HG02840 (cell line): Measurements from ENCODE around the gene PGBD5.

Experiments used
- ATAC-seq: cut with Tn5 transposase; IDR thresholded peaks from one replicate; pipeline ENCODE4 v1.9.1; 2021; ENCODE audit warnings: mild to moderate bottlenecking, moderate library complexity, moderate number of reproducible peaks; ENCODE audit not compliant: unreplicated experiment, low FRiP score

Gene PGBD5

DNA sequence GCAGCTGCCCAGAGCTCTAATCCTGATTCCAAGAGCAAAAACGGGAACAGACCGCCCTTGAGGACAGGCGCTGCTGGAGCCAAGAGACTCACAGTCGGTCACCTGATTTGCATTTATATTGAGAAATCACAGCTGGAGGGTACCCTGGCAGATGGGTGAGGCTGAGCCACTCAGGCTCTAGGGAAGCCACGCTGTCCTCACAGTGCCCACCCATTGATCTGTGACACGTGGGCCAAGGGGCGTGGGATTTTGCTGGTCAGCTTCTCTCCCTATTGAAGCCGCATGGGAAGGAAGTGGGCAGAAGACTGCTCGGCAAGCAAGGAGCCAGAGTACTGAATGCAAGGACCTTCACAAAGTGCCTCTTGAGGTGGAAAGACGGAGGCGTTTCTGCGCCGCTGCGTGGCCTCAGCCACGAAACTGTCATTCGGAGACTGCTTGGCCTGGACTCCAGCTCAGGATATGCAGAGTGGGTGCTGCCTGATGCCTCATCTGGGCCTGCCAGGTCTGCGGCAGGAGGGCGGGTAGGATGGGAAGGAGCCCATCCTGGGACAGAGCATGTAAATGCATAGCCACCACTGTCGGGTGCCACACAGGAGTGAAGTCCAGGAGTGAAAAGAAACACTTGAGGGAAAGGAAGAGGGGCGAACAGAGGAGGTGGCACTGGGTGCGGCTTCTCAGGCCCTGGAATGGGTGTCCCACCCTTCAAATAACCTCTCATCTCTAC lies 139.8 kb downstream of the PGBD5 start:
- ATAC-seq, result no peak

DNA sequence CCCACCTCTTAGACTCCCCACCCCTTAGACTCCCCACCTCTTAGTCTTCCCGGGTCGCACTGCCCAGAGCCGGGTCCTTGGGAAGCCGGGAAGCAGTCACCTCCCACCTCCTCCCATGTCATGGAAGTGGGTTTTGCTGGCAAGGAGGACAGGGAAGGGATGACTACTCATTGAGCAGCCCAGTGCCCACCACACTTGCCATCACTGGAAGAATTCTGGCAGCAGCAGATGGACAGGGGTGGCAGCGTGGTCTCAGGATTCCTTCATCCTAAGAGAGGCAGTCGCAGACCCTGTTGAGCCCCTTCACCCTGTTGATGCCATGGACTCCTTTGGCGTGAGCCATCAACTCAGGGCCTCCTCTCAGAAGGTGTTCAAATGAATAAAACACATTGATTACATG lies 140.8 kb downstream of the PGBD5 start:
- no peak for ATAC-seq

DNA sequence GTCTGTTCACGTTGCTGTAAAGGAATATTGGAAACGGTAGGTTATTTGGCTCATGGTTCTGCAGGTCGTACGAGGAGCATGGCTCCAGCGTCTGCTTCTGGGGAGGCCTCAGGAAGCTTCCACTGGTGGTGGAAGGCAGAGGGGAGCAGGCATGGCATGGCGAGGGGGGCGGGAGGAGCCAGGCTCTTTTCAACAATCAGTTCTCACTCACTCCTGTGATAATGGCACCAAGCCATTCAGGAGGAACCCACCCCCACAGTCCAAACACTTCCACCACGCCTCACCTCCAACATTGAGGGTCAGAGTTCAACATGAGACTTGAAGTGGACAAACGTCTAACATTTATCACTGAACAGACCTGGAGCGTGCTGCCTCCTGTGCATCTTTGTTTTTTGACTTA lies 141.2 kb downstream of the PGBD5 start:
- ATAC-seq, result no peak

GRCh38 chr1:230283678-230284077 lies 142.5 kb downstream of the PGBD5 start:
- no peak for ATAC-seq

DNA sequence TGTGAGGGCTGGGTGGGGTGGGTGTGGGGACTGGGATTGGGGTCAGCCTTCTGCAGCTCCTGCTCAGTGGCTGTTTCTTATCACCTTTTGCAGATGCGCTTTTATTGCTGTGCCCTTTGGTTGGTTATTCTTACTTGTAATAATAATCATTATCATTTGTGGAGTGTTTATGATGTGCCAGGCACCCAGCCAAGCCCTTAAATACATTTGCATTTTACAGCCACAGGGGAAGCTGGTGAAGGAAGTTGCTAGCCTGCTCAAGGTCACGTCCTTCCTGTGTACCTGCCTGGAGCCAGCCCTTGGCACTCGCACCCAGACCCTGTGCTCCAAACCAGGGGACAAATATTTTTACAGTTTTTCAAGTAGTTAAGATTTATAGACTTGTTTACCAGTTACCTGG lies 144.0 kb downstream of the PGBD5 start:
- ATAC-seq, result no peak

DNA sequence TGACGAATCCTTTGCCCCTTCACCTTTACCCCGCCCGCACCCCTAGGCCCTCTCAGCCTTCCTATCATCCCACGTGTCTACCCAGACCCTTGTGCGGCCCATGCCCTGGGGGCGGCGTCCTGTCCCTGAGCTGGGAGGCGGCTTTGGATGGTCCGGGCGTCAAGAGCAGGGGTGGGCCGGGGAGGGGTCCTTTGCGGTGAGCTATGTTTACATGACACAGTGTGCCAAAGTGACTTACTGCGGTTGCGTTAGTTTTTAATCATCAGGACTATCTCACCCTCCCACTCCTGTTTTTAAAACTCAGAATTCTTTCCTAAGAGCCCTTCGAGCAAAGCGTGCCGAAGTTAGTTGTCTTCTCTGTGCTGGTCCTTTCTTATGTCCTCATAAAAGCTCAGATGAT lies 144.6 kb downstream of the PGBD5 start:
- no peak for ATAC-seq

GRCh38 chr1:230280906-230281413 lies 145.2 kb downstream of the PGBD5 start:
- no peak for ATAC-seq

- no peak for ATAC-seq
Measured at GRCh38 chr1:230280054-230280795, 145.9 kb downstream of the PGBD5 start.

GRCh38 chr1:230279583-230279945 lies 146.6 kb downstream of the PGBD5 start:
- no peak for ATAC-seq

DNA sequence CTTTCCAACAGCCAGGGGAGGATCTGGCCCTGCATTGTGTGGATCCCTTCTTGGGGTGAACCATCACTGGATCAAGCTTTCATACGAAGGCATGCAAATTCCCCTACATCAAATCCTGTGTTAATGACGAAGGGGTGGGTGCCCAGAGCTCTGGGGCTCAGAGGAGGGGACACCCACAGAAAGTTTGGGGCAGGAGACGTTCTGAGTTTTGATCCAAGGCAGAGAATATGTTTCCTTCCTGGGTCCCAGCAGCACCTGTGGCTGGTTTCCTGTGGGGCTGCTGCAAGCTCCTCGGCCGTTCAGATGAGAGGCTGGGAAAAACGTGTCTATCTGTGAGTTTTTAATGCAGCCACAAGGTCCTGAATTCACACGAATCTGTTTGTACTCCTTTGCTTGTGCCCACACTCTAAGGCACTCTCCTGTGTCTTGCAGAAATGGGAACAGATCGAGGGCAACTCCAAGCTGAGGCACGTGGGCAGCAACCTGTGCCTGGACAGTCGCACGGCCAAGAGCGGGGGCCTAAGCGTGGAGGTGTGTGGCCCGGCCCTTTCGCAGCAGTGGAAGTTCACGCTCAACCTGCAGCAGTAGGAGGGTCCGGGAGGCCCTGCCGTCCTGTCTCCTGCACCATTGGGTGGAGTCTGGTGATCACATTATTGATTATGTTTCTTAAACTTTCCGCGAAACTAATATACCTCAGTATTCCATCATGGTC lies 147.1 kb downstream of the PGBD5 start:
- no peak for ATAC-seq

- no peak for ATAC-seq
Measured at GRCh38 chr1:230278376-230278775, 147.8 kb downstream of the PGBD5 start.

DNA sequence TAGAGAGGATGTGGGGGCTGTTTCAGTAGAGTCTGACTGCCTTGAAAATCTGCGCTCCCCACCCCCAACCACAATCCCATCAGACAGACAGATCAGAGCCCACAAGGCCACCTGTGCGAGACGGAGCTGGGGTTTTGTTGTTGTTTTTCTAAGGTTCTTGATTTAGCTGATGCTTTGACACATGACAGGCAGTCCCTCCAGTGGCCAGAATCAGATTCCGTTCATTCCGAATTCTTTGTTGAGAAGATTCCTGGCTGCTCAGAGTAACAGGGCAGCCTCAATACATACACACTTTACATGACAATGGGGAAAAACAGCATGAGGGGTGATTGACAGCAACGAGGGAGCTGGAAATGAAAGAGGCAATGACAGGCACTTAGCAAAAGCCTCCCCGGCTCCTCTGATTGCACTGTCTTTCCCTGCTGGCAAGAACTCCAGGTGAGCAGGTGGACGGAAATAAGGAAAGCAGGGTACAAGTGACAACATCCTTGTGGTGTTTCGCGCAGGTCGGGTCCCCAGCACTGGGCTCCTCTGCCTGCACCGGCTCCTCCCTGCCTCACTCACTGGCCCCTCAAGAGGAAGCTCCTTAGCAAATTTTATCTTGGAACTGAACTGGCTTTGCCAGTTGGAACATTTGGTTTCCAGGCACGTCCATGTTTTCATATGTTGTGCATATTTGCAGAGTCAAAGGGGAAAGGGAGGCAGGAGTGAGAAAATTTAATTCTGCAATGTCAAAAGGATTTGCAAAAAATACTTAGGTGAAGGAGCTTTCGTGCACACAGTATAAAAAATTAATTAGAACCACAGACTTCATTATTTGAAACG lies 148.7 kb downstream of the PGBD5 start:
- no peak for ATAC-seq

DNA sequence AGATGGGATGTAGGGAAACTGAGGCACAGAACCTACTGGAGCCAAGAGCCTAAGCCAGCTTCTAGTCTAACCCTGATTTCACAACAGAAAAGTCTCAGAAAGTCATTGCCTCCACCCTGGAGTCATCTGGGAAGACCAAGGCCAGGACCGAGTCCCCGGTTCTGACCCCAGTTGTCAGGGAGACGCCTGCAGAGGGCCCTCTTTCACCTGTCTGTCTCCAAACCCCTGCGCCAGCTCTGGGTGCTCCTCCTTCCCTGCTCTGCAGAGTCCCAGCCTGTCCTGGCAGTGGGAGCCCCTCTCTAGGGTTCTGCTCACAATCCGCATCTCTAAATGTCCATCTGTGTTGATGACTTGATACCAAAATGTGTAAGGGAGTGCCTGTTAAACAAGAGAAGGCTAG lies 149.7 kb downstream of the PGBD5 start:
- ATAC-seq, result no peak

DNA sequence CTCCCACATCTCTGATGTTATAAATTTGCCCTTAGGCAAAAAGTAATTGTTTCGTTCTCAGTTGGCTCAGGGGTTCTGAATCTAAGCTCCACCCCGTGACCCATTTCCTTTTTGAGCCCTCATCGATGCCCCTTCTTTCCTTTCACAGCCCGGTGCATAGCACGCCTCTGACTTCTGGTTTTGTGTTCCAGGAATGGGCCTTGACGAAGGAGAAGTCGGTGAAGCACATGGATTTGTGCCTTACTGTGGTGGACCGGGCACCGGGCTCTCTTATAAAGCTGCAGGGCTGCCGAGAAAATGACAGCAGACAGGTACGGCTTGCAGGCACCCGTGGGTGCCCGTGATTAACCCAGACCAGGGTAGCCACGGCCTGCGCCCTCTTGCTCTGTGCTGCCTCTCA lies 151.9 kb downstream of the PGBD5 start:
- no peak for ATAC-seq

DNA sequence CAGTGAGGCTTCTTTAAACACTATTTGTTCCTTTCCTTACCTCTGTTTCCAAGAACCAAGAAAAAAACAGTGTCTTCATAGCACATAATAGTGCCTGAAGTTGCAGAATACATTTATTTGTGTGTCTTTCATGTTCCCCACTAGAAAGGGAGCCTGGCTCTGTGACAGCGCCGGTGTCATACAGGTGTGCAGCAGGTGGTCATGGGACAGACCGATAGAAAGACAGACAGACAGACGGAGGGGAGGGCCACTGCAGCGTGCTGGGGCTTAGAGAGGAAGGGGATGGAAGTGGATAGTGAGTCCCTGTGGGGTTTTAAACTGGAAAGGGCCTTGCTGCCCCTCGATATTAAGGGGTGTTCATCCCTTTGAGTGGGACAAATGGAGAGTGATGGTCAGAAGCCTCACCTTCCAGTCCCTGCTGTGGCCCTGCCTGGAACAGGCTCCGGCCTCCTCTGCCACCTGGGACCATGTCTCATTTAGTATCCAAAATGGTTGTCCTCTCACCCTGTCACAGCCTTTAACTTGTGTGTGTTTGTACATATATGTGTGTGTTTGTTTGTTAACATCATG lies 152.9 kb downstream of the PGBD5 start:
- ATAC-seq, result no peak

GRCh38 chr1:230272557-230272956 lies 153.6 kb downstream of the PGBD5 start:
- ATAC-seq, result no peak

- no peak for ATAC-seq
Measured at GRCh38 chr1:230271300-230272035, 154.7 kb downstream of the PGBD5 start.

DNA sequence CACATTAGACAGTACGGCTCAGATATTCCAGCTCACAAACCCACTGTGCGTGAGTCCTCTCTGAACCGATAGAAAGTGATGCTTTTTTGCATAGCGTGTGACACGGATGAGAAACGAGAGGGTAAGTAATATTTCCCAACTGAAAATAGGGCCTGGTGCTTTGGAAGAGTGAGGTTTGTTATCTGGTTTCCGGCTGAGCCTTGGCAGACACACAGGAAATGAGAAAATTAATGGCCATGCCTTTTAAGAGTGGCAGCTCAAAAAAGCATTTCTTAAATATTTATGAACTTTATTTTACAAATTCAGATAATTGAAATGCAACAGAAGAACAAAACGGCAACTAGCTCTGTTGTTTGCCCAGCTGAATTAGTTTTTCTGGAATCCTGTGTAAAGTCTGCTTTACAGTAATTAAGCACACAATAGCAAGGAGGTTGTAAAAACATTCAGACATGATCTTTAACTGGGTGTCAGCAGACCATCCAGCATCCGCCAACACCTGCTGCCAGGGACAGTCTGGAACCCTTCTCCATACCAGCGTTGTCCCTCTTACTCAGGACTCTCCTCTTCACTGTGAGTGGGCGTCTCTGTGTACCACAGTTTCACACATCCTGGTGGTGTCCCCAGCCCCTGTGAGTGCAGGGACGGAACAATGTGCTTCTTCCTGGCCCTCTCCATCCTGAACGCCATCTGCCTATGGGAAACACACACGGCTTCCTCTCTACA lies 155.4 kb downstream of the PGBD5 start:
- ATAC-seq, result no peak

DNA sequence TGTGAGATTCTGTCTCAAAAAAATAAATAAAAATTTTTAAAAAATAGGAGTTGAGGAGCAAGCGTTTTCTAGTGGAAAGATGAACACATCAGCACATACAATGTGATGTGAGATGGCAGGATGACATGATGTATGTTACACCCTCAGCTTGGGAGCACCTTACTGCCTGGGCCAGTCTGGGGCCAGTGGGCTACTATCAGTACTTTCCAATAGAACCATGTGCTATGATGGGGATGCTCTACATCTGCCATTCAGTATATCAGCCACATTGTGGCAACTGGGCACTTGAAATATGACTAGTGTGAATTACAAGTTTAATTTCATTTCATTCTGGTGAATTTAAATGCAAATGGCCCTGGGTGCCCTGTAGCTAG lies 156.0 kb downstream of the PGBD5 start:
- no peak for ATAC-seq
